Natural killer cell (primary cell): ENCODE data around the gene SLC25A53. TPM values are rescaled to one million over a fixed set of nuclear protein-coding genes. Genes with fewer than 3 reads are reported as not detected.
A peak's percentile ranks its signal among the peaks of the same experiment; 100 is the strongest.

ENCODE experiments used
- ATAC-seq, 3 donors: fragments of 150-1000 bp in 2 of 3; fragments of 200-7000 bp in 1 of 3; cut with Tn5 transposase; 1 replicate in 1 of 3; 2 replicates in 2 of 3; pipeline ENCODE4 v1.10.0; 2021; ENCODE audit warnings: mild to moderate bottlenecking in 2 of 3, moderate library complexity in 2 of 3
- DNase-seq, 2 donors: peaks; one replicate each; pipeline versions ENCODE4 v3.0.0 to v3.0.0-alpha.2; 2013 to 2021; ENCODE audit warnings: mixed read lengths in 1 of 2
- H3K27ac ChIP-seq: one replicate; pipeline ENCODE4 v1.5.1; 2013; ENCODE audit warnings: mild to moderate bottlenecking, low read length
- H3K27me3 ChIP-seq: one replicate; pipeline ENCODE4 v1.6.1; 2013; ENCODE audit warnings: low read length; ENCODE audit not compliant: control insufficient read depth, insufficient read depth
- H3K36me3 ChIP-seq: one replicate; pipeline ENCODE4 v1.6.1; 2013; ENCODE audit warnings: low read length; ENCODE audit not compliant: control insufficient read depth, insufficient read depth
- H3K4me1 ChIP-seq: one replicate; pipeline ENCODE4 v1.6.1; 2013; ENCODE audit warnings: low read length; ENCODE audit not compliant: control insufficient read depth, insufficient read depth
- H3K4me3 ChIP-seq: one replicate; pipeline ENCODE4 v1.5.1; 2013; ENCODE audit warnings: low read length
- H3K9me3 ChIP-seq: one replicate; pipeline ENCODE4 v1.6.1; 2013; ENCODE audit warnings: low read length; ENCODE audit not compliant: control insufficient read depth, insufficient read depth
- H3K27ac Mint-ChIP-seq, 2 donors: one replicate each; pipeline ENCODE4 v1.8.0; 2022; ENCODE audit warnings: mild to moderate bottlenecking in 2 of 2, mixed read lengths in 2 of 2, moderate library complexity in 1 of 2
- H3K27me3 Mint-ChIP-seq, 2 donors: one replicate each; pipeline ENCODE4 v1.8.0; 2022; ENCODE audit warnings: low read depth in 2 of 2, mixed read lengths in 2 of 2
- H3K36me3 Mint-ChIP-seq: one replicate; pipeline ENCODE4 v1.8.0; 2022; ENCODE audit warnings: mixed read lengths
- H3K4me1 Mint-ChIP-seq, 2 donors: one replicate each; pipeline ENCODE4 v1.8.0; 2022; ENCODE audit warnings: mixed read lengths in 2 of 2
- H3K4me3 Mint-ChIP-seq: one replicate; pipeline ENCODE4 v1.8.0; 2022; ENCODE audit warnings: mild to moderate bottlenecking, moderate library complexity, mixed read lengths
- H3K9me3 Mint-ChIP-seq, 2 donors: one replicate each; pipeline ENCODE4 v1.8.0; 2022; ENCODE audit warnings: mixed read lengths in 2 of 2
- CTCF ChIP-seq: fragments of 200-600 bp; IDR thresholded peaks from one replicate; pipeline ENCODE4 v1.8.0; 2022; ENCODE audit warnings: antibody characterized with exemption
- WGBS: methylation state at CpG from one replicate; pipeline ENCODE4 v1.1.7; 2013; ENCODE audit warnings: missing lambda C conversion rate; ENCODE audit not compliant: insufficient coverage; 5-methylcytosine and 5-hydroxymethylcytosine counted together
- intact Hi-C: fragments of 100-400 bp; cut with micrococcal nuclease; formaldehyde crosslinking; loops from one replicate; pipeline ENCODE4 v1.14.2; 2022
- total RNA-seq, 4 donors: library from RNA; stranded (reverse); fragments of 120-200 nt in 1 of 4; gene quantifications; one replicate each; pipeline versions ENCODE4 v1.2.3 to v1.2.4, GENCODE V29; 2013 to 2022

SLC25A53 gene
- total RNA-seq, 3 donors from 2014 or later (not counting 1 experiment from before 2014, with no cell fraction given): 10.1 to 20.6 (median 12.8) TPM

DNA sequence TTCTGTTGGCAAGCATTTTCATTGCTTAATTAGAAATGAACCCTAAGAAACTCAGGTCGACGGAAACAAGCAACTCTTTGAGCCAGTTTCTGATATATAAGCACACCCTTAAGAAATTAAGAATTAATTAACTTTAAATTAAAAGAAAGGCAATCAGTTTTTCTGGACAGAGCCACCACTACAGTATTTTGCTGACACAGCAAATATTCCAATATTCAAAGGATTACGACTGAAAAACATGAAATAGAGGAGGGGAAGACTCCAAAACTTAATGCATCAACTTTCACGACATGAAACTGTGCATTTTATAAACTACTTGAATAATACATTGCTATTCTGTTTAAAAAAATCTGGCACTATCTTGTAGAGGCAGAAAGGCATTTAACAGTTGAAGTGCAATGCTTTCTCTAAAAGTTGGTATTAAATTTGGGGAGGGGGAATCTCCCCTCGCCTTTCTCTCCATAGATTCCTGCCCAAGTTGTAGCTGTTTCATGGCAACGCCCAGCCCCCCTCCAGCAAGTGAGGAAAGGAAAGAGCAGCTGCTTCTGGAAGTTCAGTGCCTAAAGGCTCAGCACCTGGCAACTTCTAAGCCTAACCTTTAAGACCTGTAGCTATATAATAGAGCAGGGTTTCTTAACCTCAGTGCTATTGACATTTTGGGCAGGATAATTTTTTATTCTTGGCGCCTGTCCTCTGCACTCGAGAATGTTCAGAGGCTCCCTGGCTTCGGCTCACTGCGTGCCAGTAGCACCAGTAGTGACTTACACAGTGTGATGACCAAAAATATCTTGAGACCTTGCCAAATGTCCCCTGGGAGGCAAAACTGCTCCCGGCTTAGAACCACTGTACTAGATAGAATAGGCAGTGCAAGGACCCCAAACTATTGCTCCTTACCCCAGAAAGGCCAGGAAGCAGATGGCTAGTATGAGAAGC lies 51.2 kb downstream of the SLC25A53 start:
- Mint-ChIP-seq H3K27ac (peak overlapping the region; percentile 32 to 61), H3K4me1 (peaks cover 26 to 45% of the 10 kb centered on the region in 2 donors), H3K36me3 (no peaks in the 10 kb centered on the region), H3K9me3 (no peaks in the 10 kb centered on the region), H3K27me3 (peaks cover 0 to 9% of the 10 kb centered on the region in 2 donors), H3K4me3 (no peak overlapping the region)
- DNase-seq: no peak
- H3K4me3 ChIP-seq: no peak overlapping the region
- peaks cover 34% of the 10 kb centered on the region for H3K4me1 ChIP-seq
- H3K9me3 ChIP-seq: no peaks in the 10 kb centered on the region
- intact Hi-C loops: no loop called here
- ATAC-seq: no peak
- H3K27me3 ChIP-seq: no peaks in the 10 kb centered on the region
- H3K36me3 ChIP-seq: no peaks in the 10 kb centered on the region
- TF ChIP-seq CTCF: no peak
- WGBS: 91% methylated on average over 5 of the region's 11 CpGs
- no peak overlapping the region for H3K27ac ChIP-seq

DNA sequence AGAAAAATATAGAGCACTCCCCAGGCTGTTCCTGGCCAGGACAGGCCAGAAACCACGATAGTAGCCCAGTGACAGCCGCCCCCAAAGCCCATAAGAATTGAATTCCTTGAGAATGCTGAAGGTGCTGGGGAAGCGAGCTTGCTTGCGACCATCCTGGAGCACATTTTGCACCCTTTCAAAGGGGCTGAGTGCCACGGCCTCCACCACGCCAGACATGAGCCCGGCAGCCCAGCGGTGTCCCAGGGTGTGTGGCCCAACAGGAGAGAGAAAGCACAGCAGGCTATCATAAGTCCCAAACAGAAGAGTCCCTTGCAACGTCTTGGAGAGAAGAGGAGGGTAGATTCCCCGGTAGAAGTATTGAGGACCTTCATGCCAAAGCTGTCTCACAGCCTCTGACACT lies 52.1 kb downstream of the SLC25A53 start:
- intact Hi-C loops: no loop called here
- H3K27me3 ChIP-seq: no peaks in the 10 kb centered on the region
- ATAC-seq (no peak), DNase-seq (no peak)
- no peak for TF ChIP-seq CTCF
- no peaks in the 10 kb centered on the region for H3K36me3 ChIP-seq
- Mint-ChIP-seq H3K9me3 (no peaks in the 10 kb centered on the region), H3K4me3 (no peak overlapping the region), H3K36me3 (no peaks in the 10 kb centered on the region), H3K4me1 (peaks cover 17 to 36% of the 10 kb centered on the region in 2 donors), H3K27ac (no peak overlapping the region), H3K27me3 (peaks cover 0 to 12% of the 10 kb centered on the region in 2 donors)
- peaks cover 24% of the 10 kb centered on the region for H3K4me1 ChIP-seq
- no peaks in the 10 kb centered on the region for H3K9me3 ChIP-seq
- no peak overlapping the region for H3K4me3 ChIP-seq
- no peak overlapping the region for H3K27ac ChIP-seq
- 94% methylated on average over 10 of the region's 10 CpGs for WGBS

DNA sequence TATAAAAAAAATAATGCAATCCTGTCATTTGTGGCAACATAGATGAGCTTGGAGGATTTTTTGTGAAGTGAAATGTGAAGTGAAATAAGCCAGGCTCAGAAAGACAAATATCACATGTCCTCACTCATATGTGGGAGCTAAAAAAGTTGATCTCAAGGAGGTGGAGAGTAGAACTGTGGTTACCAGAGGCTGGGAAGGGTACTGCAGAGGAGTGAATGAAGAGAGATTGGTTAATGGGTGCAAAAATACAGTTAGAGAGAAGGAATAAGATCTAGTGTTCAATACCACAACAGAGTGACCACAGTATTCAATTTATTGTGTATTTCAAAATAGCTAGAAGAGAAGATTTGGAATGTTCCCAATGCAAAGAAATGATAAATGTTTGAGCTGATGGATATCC lies 57.9 kb downstream of the SLC25A53 start:
- Histone ChIP-seq H3K4me1 (no peaks in the 10 kb centered on the region), H3K4me3 (no peak overlapping the region), H3K27me3 (no peaks in the 10 kb centered on the region), H3K27ac (no peak overlapping the region), H3K9me3 (no peaks in the 10 kb centered on the region), H3K36me3 (no peaks in the 10 kb centered on the region)
- H3K9me3 Mint-ChIP-seq: no peaks in the 10 kb centered on the region
- ATAC-seq (no peak), DNase-seq (no peak)
- peaks cover 0 to 15% of the 10 kb centered on the region in 2 donors for H3K27me3 Mint-ChIP-seq
- peak overlapping the region in 1 of 2 donors; percentile 76 for H3K27ac Mint-ChIP-seq
- intact Hi-C loops: loop anchor here (1.0 kb wide), 2 partner anchors 13 to 37 kb away; partner anchors contain the start of gene ZCCHC18
- no peak overlapping the region for H3K4me3 Mint-ChIP-seq
- no peaks in the 10 kb centered on the region for H3K36me3 Mint-ChIP-seq
- peaks cover 0 to 4% of the 10 kb centered on the region in 2 donors for H3K4me1 Mint-ChIP-seq
- no peak for TF ChIP-seq CTCF
